Measurements from ENCODE around the gene CPEB4.

The CPEB4 gene

DNA sequence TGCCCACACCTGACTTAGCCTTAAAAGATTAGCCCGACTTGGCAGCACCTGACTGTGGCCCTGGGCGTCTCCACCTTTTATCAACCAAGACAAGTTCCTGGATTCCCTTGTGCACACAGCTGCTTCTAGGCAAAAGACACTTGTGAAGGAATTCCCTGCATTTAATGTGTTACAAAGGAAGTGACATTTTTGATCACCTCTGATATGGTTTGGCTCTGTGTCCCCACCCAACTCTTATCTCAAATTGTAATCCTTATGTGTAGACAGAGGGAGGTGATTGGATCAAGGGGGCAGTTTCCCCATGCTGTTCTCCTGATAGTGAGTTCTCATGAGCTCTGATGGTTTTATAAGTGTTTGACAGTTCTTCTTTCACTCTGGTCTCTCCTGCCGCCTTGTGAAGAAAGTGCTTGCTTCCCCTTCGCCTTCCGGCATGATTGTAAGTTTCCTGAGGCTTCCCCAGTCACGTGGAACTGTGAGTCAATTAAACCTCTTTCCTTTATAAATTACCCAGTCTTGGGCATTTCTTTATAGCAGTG lies 2.6 kb upstream of the CPEB4 start:
- DNase-seq: no peak

DNA sequence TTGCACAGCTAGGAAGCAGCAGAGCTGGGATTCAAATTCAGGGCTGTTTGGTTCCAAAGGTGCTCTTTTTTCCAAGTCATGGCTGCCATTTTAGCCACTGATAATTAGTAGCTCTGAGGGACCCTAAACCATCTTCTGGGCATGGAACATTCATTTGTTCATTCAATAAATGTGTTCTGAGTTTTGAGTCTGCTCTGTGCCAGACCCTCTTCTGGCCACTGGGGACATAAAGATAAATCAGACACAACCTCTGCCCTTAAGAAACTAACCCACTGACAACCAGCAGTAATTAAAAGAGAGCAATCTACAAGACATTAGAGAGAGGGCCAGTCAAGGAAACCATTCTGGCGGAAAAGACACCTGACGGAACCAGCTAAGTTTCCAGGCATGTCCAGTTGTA lies 2.0 kb upstream of the CPEB4 start:
- DNase-seq: no peak

DNA sequence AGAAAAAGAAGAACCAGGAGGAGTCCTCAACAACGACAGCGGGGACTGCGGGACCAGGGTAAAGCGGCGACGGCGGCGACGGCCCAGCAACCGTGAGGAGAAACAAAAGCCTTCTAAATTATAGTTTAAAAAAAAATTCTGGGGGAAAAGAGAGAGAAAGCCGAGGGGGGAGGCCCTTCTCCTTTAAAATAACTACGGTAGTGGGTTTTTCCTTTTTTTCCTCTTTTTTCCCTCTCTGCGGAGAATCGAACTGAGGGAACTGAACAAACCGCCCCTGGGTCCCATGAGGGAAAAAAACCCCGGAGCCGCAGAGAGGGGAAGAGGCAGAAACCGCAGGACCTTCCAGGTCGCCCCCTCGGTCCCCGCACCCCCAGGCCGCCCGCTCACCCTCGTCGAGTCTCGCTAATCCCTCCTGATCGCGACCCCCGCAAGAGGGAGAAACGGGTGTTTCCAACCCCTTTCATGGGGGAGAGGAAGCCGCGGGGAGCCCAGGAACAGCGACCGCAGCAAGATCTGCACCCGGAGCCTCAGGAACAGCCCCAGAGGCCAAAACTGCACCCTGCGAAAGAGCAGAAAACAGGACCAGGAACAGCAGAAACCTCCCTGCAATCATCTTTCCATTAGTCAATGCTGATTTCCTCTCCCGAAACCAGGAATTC lies 453 bp downstream of the CPEB4 start:
- DNase-seq: no peak

DNA sequence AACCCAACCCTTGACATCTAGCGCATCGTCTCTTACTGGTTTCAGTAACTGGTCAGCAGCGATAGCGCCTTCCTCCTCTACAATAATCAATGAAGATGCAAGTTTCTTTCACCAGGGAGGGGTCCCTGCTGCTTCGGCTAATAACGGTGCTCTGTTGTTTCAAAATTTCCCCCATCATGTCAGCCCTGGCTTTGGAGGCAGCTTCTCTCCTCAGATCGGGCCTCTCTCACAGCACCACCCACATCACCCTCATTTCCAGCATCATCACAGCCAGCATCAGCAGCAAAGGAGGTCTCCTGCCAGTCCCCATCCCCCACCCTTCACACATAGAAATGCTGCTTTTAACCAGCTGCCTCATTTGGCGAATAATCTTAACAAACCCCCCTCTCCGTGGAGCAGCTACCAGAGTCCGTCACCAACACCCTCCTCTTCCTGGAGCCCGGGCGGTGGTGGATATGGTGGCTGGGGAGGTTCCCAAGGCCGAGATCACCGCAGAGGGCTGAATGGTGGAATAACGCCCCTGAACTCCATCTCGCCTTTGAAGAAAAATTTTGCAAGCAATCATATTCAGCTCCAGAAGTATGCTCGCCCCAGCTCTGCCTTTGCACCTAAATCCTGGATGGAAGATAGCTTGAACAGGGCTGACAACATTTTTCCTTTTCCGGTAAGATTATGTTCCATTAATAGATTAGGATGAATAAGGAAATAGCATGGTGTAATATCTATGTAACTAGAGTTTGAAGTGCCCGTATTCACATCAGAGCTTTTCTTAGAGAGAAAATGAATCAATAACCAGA lies 2.2 kb downstream of the CPEB4 start:
- no peak for DNase-seq

- DNase-seq: no peak
These were observed 3.4 kb downstream of the CPEB4 start for GRCh38 chr5:173891308-173892116.

GRCh38 chr5:173893192-173893561 lies 5.0 kb downstream of the CPEB4 start:
- no peak for DNase-seq

DNA sequence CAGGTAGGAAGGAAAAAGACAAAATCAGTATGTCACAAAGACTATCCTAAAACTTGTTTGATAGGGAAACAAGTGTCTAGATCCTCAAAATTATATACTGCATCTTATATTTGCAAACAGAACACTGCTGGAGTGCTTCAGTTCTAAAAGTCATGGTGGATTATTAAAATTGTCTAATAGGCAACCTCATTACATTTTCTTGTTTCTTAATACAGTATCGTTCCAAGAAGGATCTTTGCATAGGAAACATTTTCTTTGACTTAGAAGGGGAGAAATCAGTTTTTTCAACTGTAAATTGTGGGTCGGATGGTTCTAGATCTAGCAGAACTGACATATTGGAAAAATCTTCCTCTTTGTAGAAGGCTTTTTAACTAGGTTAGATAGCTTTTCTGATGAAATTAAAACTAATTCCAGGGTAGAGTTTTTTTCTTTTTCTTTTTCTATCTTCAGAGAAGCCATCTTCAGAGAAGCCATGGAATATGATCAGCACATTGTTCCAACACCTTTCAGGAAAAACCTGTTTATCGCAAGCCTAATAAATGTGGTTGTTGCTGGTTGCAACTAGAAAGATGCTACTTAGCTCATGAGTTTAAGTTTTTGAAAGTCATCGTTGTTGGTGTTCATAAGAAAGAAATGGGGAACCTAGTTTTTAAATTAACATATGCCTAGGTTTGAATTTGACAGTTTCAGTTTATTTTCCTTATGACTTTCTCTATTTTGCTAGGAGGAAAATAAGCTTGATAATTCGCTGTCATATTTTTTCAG lies 7.4 kb downstream of the CPEB4 start:
- DNase-seq: no peak

DNA sequence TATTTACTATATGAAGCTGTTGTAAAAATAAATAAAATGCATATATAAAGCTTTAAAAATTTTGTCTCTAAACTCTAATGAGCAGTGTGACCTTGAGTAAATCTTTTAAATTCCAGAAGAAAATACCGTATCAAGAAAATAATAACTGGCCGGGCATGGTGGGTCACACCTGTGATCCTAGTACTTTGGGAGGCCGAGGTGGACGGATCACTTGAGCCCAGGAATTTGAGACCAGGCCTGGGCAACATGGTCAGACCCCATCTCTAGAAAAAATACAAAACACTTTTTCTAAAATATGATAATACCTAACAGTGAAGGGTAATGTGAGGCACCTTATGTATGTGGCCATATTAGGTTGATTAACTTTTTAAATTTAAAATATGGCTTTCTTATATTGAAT lies 8.5 kb downstream of the CPEB4 start:
- DNase-seq: no peak

GRCh38 chr5:173901705-173902104 lies 13.6 kb downstream of the CPEB4 start:
- DNase-seq: no peak

- DNase-seq: no peak
These were observed 14.2 kb downstream of the CPEB4 start for GRCh38 chr5:173902334-173902733.

DNA sequence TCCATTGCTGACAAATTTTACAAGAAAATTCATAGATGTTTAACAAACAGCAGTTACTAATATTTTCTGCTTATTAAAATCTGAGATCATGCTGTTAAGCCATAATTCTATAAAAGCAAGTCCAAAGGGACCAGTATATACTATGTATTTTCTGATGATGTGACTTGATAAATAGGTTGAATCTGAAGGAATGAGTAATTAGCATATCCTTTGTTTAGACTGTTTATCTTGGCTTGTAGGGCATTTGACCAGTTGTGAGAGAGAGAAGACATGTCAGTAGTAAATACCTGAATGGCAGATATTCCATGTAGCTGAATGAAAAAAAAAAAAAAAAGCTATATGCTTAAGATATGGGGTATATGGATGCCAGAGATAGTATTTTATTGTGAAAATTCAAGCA lies 14.6 kb downstream of the CPEB4 start:
- no peak for DNase-seq

- DNase-seq: no peak
These were observed 15.4 kb downstream of the CPEB4 start for GRCh38 chr5:173903396-173904140.

DNA sequence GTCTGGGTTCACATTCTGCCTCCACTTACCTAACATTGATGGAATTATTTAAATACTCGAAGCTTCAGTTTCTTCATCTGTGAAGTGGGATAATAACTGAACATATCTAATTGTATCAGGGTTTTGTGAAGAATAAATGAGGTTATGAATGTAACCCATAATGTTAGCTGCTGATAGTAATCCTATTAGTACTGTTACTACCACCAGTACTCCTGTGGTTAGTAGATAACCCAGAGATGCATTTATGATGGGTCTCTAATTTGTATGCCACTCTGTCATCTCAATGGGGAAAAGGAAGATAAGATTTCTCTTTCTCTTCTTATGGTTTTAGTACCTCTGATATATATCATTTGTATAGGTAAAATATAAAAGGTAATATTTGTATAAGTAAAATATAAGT lies 16.0 kb downstream of the CPEB4 start:
- no peak for DNase-seq

DNA sequence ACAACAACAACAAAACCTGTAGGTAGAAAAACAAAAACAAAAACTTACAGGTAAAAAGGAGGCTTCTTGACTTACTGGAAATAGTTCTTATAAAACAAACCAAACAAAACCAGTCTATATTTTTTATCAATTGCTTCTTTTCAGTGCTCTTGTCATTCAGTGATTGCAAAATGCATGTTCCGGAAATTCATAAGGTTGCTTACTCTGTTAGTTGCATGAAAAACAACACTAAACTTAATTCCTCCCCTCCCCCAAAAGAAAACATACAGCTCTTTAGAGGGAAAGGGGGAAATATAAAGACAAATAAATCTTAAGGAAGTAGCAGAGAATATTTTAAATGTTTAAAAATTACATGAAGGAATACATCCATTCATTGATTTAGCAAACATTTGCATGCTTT lies 19.1 kb downstream of the CPEB4 start:
- no peak for DNase-seq

DNA sequence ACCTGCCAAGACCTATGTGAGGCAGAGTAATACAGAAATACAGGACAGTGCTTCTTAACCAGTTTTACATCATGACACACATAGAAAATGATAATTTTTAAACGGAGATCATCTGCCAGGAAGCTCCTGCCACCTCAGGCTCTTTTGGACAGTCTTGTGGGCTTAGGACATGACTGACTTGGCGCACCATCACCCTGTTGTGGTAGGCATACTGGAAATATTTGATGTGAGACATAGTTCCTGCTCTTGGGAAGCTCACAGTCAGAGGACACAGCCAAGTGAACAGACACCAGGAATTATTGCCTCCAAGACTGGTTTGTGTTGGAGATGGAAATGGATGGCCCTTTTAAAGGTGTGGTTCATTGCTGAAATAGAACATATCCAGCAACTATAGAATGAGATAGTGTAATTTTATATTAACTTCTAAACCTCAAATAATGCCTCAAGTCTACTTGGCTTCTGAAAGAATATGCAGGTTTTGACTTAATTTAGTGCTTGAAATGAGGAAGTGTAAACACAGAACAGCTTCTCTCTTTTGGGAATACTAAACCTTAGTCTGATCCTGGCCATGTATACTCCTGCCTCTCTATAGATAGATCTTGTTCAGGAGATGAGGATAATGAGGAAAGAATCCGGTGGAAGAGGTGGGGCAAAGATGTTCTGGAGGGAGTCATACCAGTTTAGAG lies 19.7 kb downstream of the CPEB4 start:
- no peak for DNase-seq

DNA sequence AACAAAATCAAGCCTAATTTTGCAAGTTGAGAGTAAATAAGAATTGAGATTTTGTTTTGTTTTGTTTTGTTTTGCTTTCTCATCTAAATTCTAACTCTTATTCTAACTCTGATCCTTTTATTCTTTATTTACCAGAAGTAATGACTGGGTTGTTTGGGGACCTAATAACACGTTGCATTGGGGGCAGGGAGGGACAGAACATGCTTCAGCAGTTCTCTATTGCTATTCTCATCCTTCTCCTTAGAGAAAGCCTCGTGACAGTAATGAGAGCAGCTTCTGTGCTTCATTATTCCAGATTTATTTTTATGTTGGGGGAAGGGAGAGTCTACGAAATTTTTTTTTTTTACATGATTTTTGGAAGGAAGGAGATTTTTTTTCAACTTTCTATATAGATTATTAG lies 21.1 kb downstream of the CPEB4 start:
- DNase-seq: no peak

GRCh38 chr5:173910215-173910614 lies 22.1 kb downstream of the CPEB4 start:
- no peak for DNase-seq

DNA sequence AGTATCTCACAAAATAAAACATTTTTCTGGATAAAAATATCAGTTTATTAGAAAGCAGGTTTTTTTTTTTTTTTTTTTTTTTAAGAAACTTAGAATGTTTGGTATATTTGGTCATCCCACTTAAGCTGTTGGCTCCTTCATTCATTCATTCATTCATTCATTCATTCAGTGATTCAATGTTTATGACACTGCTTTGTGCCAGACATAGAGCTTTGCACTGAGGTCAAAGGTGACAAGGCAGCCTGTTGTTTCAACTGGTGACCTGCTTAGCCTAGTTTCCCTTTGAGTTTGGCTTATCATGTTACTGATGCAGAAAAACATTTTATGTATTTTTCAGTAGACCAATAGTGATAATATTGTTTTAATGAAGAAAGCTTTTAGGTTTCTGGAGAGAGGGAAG lies 23.5 kb downstream of the CPEB4 start:
- DNase-seq: no peak

- DNase-seq: no peak
These were observed 25.7 kb downstream of the CPEB4 start for GRCh38 chr5:173913686-173914321.

DNA sequence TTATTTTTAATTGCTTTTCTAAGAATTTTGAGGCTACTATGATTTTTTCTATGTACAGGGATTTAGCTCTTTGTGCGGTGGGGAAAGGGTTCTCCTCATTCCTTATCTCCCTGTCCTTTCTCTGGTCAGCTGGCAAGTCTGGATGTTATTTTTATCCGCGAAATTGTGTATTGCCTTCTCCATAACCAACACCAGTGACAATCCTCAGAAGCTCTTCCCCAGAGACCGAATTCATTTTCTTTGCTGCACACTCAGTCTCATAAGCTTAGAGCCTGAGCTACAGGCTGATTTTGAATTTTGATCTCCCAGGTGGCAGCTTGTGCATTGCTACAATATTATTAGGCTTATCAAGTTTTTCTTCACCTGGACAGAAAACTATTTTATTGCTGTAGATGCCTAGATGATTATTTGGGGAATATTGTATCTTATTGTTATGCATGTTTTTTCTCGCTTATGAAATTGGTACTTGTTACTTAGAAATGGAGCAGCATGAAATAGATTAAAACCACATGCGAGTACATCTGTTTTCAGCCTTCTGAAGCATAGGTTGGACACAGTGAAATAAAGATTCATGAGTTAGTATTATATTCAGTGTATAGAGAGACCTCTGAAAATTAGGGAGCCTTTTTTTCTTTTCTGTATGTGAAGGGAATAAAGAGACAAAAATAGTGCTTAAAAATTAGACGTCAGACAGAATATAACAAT lies 27.3 kb downstream of the CPEB4 start:
- DNase-seq: no peak

Data from DMS153 (cell line).